Measurements from ENCODE around the gene ZBP1.

Gene ZBP1

GRCh38 chr20:57577679-57578475 lies 42.3 kb downstream of the ZBP1 start:
- no peak for FAIRE-seq
- no peak for DNase-seq (ENCODE audit: insufficient read length, low spot score)

- FAIRE-seq, result peak; percentile 97
- no peak for DNase-seq (ENCODE audit: insufficient read length, low spot score)
Observed at GRCh38 chr20:57576617-57577550, 43.3 kb downstream of the ZBP1 start.

GRCh38 chr20:57576002-57576401 lies 44.2 kb downstream of the ZBP1 start:
- DNase-seq (ENCODE audit: insufficient read length, low spot score) (no peak), FAIRE-seq (no peak)

GRCh38 chr20:57574954-57575353 lies 45.3 kb downstream of the ZBP1 start:
- DNase-seq (ENCODE audit: insufficient read length, low spot score), result no peak
- FAIRE-seq, result no peak

GRCh38 chr20:57573894-57574293 lies 46.3 kb downstream of the ZBP1 start:
- no peak for FAIRE-seq
- no peak for DNase-seq (ENCODE audit: insufficient read length, low spot score)

GRCh38 chr20:57573242-57573641 lies 47.0 kb downstream of the ZBP1 start:
- DNase-seq (ENCODE audit: insufficient read length, low spot score) (no peak), FAIRE-seq (peak; percentile 73)

- DNase-seq (ENCODE audit: insufficient read length, low spot score), result no peak
Observed at GRCh38 chr20:57571782-57572416, 48.3 kb downstream of the ZBP1 start.

GRCh38 chr20:57570920-57571319 lies 49.3 kb downstream of the ZBP1 start:
- DNase-seq (ENCODE audit: insufficient read length, low spot score) (no peak), FAIRE-seq (peak; percentile 16)

More at GRCh38 chr20:57571782-57572416, 48.3 kb downstream of the ZBP1 start:
- no peak for FAIRE-seq

GRCh38 chr20:57570145-57570850 lies 49.9 kb downstream of the ZBP1 start:
- FAIRE-seq (peak; percentile 42), DNase-seq (ENCODE audit: insufficient read length, low spot score) (no peak)

- DNase-seq (ENCODE audit: insufficient read length, low spot score) (no peak), FAIRE-seq (peak; percentile 69)
Observed at GRCh38 chr20:57568960-57569359, 51.3 kb downstream of the ZBP1 start.

GRCh38 chr20:57568088-57568896 lies 51.9 kb downstream of the ZBP1 start:
- DNase-seq (ENCODE audit: insufficient read length, low spot score), result no peak
- peak; percentile 69 for FAIRE-seq

GRCh38 chr20:57567471-57568079 lies 52.7 kb downstream of the ZBP1 start:
- FAIRE-seq (peak; percentile 42), DNase-seq (ENCODE audit: insufficient read length, low spot score) (no peak)

- FAIRE-seq (peak; percentile 23), DNase-seq (ENCODE audit: insufficient read length, low spot score) (no peak)
Observed at GRCh38 chr20:57566803-57567459, 53.3 kb downstream of the ZBP1 start.

GRCh38 chr20:57566399-57566798 lies 53.8 kb downstream of the ZBP1 start:
- DNase-seq (ENCODE audit: insufficient read length, low spot score), result no peak
- FAIRE-seq, result no peak

- FAIRE-seq, result peak; percentile 46
Observed at GRCh38 chr20:57564951-57565642, 55.1 kb downstream of the ZBP1 start.

GRCh38 chr20:57564180-57564802 lies 55.9 kb downstream of the ZBP1 start:
- no peak for DNase-seq (ENCODE audit: insufficient read length, low spot score)
- peak; percentile 26 for FAIRE-seq

More at GRCh38 chr20:57564951-57565642, 55.1 kb downstream of the ZBP1 start:
- no peak for DNase-seq (ENCODE audit: insufficient read length, low spot score)

- FAIRE-seq (peak; percentile 31), DNase-seq (ENCODE audit: insufficient read length, low spot score) (no peak)
Observed at GRCh38 chr20:57563522-57563921, 56.7 kb downstream of the ZBP1 start.

Measured in HTR-8/SVneo (cell line).